ENCODE results near the gene SMARCA2.

- TF ChIP-seq POLR2A (IDR thresholded peaks at IDR 0.05) (no peak), CTCF (IDR thresholded peaks at IDR 0.05) (no peak)
These were observed 12.5 kb downstream of the SMARCA2 start for GRCh38 chr9:2027543-2028160.

Data from thyroid gland (tissue), 4 donors.